GM12892 (cell line): ENCODE results near the gene DPYSL4.

ENCODE experiments used
- POLR2AphosphoS5 ChIP-seq: IDR thresholded peaks from 2 replicates; pipeline ENCODE4 v1.6.1; 2011; ENCODE audit warnings: low read depth, low read length, control low read depth
- TAF1 ChIP-seq: IDR thresholded peaks from 2 replicates; pipeline ENCODE4 v1.6.1; 2011; ENCODE audit warnings: low read depth, mild to moderate bottlenecking, control low read depth, low read length, borderline replicate concordance

DNA sequence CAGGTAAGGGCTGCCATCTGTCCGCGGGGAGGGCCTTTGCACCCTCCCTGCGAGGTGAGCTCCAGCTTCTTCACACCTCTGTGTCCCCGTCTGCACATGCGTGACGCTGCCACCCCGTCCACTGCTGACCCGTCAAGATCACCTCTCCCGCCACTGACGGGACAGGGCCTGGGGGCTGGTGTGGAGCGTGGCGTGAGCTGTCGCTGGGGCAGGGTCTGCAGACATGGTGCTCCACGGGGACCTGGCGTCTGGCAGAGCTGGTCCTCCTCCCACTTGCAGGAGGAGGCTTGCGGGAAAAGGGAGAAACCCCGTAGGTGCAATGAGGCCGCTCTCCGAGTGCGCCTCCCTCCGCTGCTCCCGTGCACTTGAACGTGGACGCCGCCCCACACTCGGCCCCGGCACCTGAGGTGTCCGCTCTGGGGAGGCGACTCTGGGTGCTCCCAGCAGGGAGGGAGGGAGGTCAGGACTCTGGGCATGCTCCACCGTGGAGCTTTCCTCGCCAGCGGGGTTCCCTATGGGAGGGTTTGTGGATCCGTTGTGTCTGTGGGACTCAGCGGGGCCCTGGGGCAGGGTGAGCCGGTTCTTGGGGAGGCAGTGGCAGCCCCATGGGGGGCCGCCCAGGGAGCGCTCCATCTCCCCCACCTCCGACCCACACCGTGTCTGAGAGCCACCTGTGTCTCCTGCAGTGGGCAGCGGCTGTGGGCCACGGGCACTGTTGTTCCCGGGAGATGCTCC is 17.6 kb upstream of the DPYSL4 start:
- TF ChIP-seq POLR2AphosphoS5 (no peak), TAF1 (no peak)
